Endothelial cell of umbilical vein (primary cell): ENCODE measurements around the gene FAS. TPM values are rescaled to one million over a fixed set of nuclear protein-coding genes. Genes with fewer than 3 reads are reported as not detected.

Experiments
- BruUV-seq: library from RNA; stranded (reverse); fragments of 400-500 nt; replicated peaks from 2 replicates; lab custom pipeline; 2021; lab: Mats Ljungman, UMichigan
- CTCF ChIA-PET: fragments of 300-600, 350-600 bp; sonication (Branson Sonifier 250); formaldehyde crosslinking; loops from one replicate; lab custom pipeline; 2021; ENCODE audit warnings: antibody characterized with exemption, inconsistent platforms; lab: Charles Lee
- POLR2A ChIA-PET: fragments of 300-600, 350-600 bp; sonication (Branson Sonifier 250); formaldehyde crosslinking; loops from one replicate; lab custom pipeline; 2021; ENCODE audit warnings: antibody characterized with exemption, inconsistent platforms; lab: Charles Lee
- DNase-seq: peaks from one replicate; pipeline ENCODE4 v3.0.0-alpha.2; 2011; ENCODE audit warnings: low read depth, low spot score
- FAIRE-seq: peaks from 2 replicates; lab custom pipeline; 2011; peaks lifted over from hg19 to GRCh38; lab: Jason Lieb, UNC
- H2AFZ ChIP-seq: 2 replicates; pipeline ENCODE4 v1.6.0; 2012; ENCODE audit warnings: low read depth, low read length, control low read depth, inconsistent platforms
- H3K27ac ChIP-seq: 2 replicates; pipeline ENCODE4 v1.5.1; 2011; ENCODE audit warnings: low read depth, mild to moderate bottlenecking, control low read depth, low read length, moderate library complexity; ENCODE audit not compliant: insufficient read depth
- H3K27me3 ChIP-seq, 2 experiments: 2 replicates each; pipeline versions ENCODE4 v1.6.0 to v1.6.1; 2011; ENCODE audit warnings: low read length in 2 of 2, mixed read lengths in 1 of 2; ENCODE audit not compliant: control insufficient read depth in 2 of 2, insufficient read depth in 2 of 2
- H3K36me3 ChIP-seq, 2 experiments: 2 replicates in 1 of 2; 3 replicates in 1 of 2; pipeline ENCODE4 v1.5.1; 2011; ENCODE audit warnings: low read length in 2 of 2, mild to moderate bottlenecking in 1 of 2, moderate library complexity in 1 of 2; ENCODE audit not compliant: control insufficient read depth in 2 of 2, insufficient read depth in 2 of 2; ENCODE audit errors: extremely low read depth in 1 of 2
- H3K4me1 ChIP-seq: 3 replicates; pipeline ENCODE4 v1.5.1; 2011; ENCODE audit warnings: mild to moderate bottlenecking, low read length; ENCODE audit not compliant: control insufficient read depth, insufficient read depth; ENCODE audit errors: extremely low read depth
- H3K4me2 ChIP-seq: 2 replicates; pipeline ENCODE4 v1.6.1; 2011; ENCODE audit warnings: low read length, control low read depth, mixed read lengths; ENCODE audit not compliant: insufficient read depth
- H3K4me3 ChIP-seq, 3 experiments: fragments of 200-600 bp in 1 of 3; sonication (generic), shearing (Covaris generic) in 1 of 3; replicated peaks in 1 of 3; 2 replicates each; pipeline ENCODE4 v1.5.1; 2011 to 2016; ENCODE audit warnings: control low read depth in 3 of 3, low read length in 3 of 3, mild to moderate bottlenecking in 2 of 3, inconsistent platforms in 1 of 3, low read depth in 1 of 3, moderate library complexity in 1 of 3; ENCODE audit not compliant: insufficient read depth in 1 of 3
- H3K79me2 ChIP-seq: 2 replicates; pipeline ENCODE4 v1.6.0; 2012; ENCODE audit warnings: low read length, inconsistent platforms; ENCODE audit not compliant: control insufficient read depth, insufficient read depth
- H3K9ac ChIP-seq: replicated peaks from 2 replicates; pipeline ENCODE3; 2011; ENCODE audit warnings: low read length, control low read depth; ENCODE audit not compliant: insufficient read depth; ENCODE audit errors: extremely low read depth
- H3K9me1 ChIP-seq: replicated peaks from 3 replicates; pipeline ENCODE4 v1.6.0; 2011; ENCODE audit warnings: mild to moderate bottlenecking, low read length; ENCODE audit not compliant: control insufficient read depth, insufficient read depth; ENCODE audit errors: extremely low read depth
- H3K9me3 ChIP-seq: replicated peaks from 2 replicates; pipeline ENCODE4 v1.5.1; 2012; ENCODE audit warnings: low read length, inconsistent platforms; ENCODE audit not compliant: control insufficient read depth, insufficient read depth
- H4K20me1 ChIP-seq: replicated peaks from 2 replicates; pipeline ENCODE3; 2011; ENCODE audit warnings: mild to moderate bottlenecking, low read length; ENCODE audit not compliant: control insufficient read depth, insufficient read depth; ENCODE audit errors: extremely low read depth
- EZH2 ChIP-seq: IDR thresholded peaks from 2 replicates; pipeline ENCODE4 v1.6.1; 2012; ENCODE audit warnings: borderline replicate concordance, low read depth, mild to moderate bottlenecking, moderate library complexity, low read length, inconsistent platforms; ENCODE audit not compliant: severe bottlenecking
- FOS ChIP-seq: IDR thresholded peaks from 2 replicates; pipeline ENCODE4 v1.6.1; 2011; ENCODE audit warnings: mild to moderate bottlenecking, low read length, moderate library complexity, borderline replicate concordance; ENCODE audit not compliant: insufficient read depth
- GATA2 ChIP-seq: IDR thresholded peaks from 2 replicates; pipeline ENCODE4 v1.7.0; 2011; ENCODE audit warnings: low read depth, mild to moderate bottlenecking, moderate library complexity, mixed read lengths, low read length; ENCODE audit not compliant: insufficient read length, insufficient read depth
- JUN ChIP-seq: IDR thresholded peaks from 2 replicates; pipeline ENCODE4 v1.6.1; 2011; ENCODE audit warnings: borderline replicate concordance, low read depth; ENCODE audit not compliant: insufficient read length, insufficient read depth
- MYC ChIP-seq: IDR thresholded peaks from one replicate; pipeline ENCODE4 v1.6.1; 2011; ENCODE audit warnings: mild to moderate bottlenecking, low read depth, low read length
- POLR2A ChIP-seq: IDR thresholded peaks from 2 replicates; pipeline ENCODE4 v1.6.1; 2012; ENCODE audit warnings: low read depth, mild to moderate bottlenecking, control low read depth, low read length
- POLR2AphosphoS5 ChIP-seq: IDR thresholded peaks from 2 replicates; pipeline ENCODE4 v1.6.1; 2012; ENCODE audit warnings: low read depth, mild to moderate bottlenecking, control low read depth, low read length, moderate library complexity; ENCODE audit not compliant: insufficient read depth
- dilution Hi-C: fragments of 300-500 bp; cut with MboI; formaldehyde crosslinking; loops from one replicate; pipeline ENCODE4 v1.15.0; 2019; ENCODE audit warnings: low sequenced_read_pairs; ENCODE audit not compliant: extremely low pct_ligation_motif_present
- intact Hi-C: fragments of 100-400 bp; cut with micrococcal nuclease; formaldehyde crosslinking; loops from one replicate; pipeline ENCODE4 v1.10.0; 2022
- polyA plus RNA-seq, 4 experiments: library from polyadenylated mRNA; depleted of rRNA in 3 of 4; stranded (reverse) in 3 of 4; unstranded in 1 of 4; fragments of >200 nt; gene quantifications; 2 replicates each; pipeline versions ENCODE4 v1.2.1 to v1.2.3, GENCODE V29; 2011 to 2012; ENCODE audit warnings: missing spikeins in 1 of 4
- total RNA-seq: library from RNA; stranded (reverse); gene quantifications from 2 replicates; pipeline ENCODE4 v1.2.3, GENCODE V29; 2021
- TF ChIP-seq, protein P1 (sequence below): IDR thresholded peaks from 2 replicates; pipeline ENCODE4 v1.6.1; 2011; ENCODE audit not compliant: insufficient read depth, insufficient read length
- TF ChIP-seq, protein P2 (sequence below), 2 donors: IDR thresholded peaks; 1 replicate in 1 of 2; 2 replicates in 1 of 2; pipeline ENCODE4 v1.5.1; 2011; ENCODE audit warnings: low read length in 2 of 2, mild to moderate bottlenecking in 2 of 2, moderate library complexity in 2 of 2, control low read depth in 1 of 2, inconsistent platforms in 1 of 2, low read depth in 1 of 2; ENCODE audit not compliant: insufficient read depth in 1 of 2; ENCODE audit errors: extremely low read depth in 1 of 2

The FAS gene
- total and polyA plus RNA-seq, 2 donors (not counting 3 experiments of a cell fraction or from before 2014, with no cell fraction given) = 2.0 to 6.1 TPM

DNA sequence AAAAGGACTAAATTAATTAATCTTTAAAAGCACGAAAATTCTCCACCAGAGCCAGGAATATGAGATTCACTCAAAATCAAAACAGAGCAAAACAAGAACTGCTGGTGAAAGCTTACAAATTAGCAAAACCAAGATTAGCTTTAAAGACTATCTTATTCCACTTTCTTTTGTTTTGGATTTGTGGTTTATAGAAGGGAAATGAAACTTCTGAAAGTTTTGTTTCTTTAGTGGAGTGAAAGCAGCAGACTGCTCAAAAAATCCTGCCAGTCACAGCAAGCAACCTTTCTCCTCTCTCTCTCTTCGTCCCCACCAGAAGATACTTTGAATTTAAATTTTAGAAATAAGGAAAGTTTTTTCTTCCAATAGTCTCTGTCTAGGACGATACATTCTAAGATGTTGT, 45.8 kb upstream of the FAS start:
- no peak for DNase-seq
- TF ChIP-seq MYC = no peak
- TF ChIP-seq JUN = no peak
- TF ChIP-seq EZH2 = no peak
- TF ChIP-seq POLR2A = no peak
- TF ChIP-seq, protein P1, sequence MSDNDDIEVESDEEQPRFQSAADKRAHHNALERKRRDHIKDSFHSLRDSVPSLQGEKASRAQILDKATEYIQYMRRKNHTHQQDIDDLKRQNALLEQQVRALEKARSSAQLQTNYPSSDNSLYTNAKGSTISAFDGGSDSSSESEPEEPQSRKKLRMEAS = no peak
- TF ChIP-seq FOS = no peak
- TF ChIP-seq, protein P2, sequence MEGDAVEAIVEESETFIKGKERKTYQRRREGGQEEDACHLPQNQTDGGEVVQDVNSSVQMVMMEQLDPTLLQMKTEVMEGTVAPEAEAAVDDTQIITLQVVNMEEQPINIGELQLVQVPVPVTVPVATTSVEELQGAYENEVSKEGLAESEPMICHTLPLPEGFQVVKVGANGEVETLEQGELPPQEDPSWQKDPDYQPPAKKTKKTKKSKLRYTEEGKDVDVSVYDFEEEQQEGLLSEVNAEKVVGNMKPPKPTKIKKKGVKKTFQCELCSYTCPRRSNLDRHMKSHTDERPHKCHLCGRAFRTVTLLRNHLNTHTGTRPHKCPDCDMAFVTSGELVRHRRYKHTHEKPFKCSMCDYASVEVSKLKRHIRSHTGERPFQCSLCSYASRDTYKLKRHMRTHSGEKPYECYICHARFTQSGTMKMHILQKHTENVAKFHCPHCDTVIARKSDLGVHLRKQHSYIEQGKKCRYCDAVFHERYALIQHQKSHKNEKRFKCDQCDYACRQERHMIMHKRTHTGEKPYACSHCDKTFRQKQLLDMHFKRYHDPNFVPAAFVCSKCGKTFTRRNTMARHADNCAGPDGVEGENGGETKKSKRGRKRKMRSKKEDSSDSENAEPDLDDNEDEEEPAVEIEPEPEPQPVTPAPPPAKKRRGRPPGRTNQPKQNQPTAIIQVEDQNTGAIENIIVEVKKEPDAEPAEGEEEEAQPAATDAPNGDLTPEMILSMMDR (IDR thresholded peaks at IDR 0.05; ENCODE audit: extremely low read depth in 1 of 2, insufficient read depth in 1 of 2, low read depth in 1 of 2, low read length in 2 of 2) = no peak
- TF ChIP-seq GATA2 = no peak
- TF ChIP-seq POLR2AphosphoS5 = no peak
- no peak overlapping the region for H3K4me3 ChIP-seq
- no peaks in the 10 kb centered on the region for H3K36me3 ChIP-seq
- FAIRE-seq = no peak
- H4K20me1 ChIP-seq = no peaks in the 10 kb centered on the region
- POLR2A ChIA-PET = no interaction called here
- no peaks in the 10 kb centered on the region for H3K9me3 ChIP-seq
- no TSS peak for BruUV-seq
- H3K79me2 ChIP-seq = no peaks in the 10 kb centered on the region
- dilution Hi-C loops (no loop called here), intact Hi-C loops (no loop called here)
- H3K9me1 ChIP-seq = no peaks in the 10 kb centered on the region
- H3K9ac ChIP-seq = no peak overlapping the region
- no peaks in the 10 kb centered on the region for H3K4me1 ChIP-seq
- H3K27me3 ChIP-seq = peaks cover 0 to 4% of the 10 kb centered on the region in 2 experiments
- no peak overlapping the region for H3K27ac ChIP-seq
- no peak overlapping the region for H2AFZ ChIP-seq
- no peak overlapping the region for H3K4me2 ChIP-seq
- CTCF ChIA-PET = interaction anchor here (1.3 to 4.5 kb wide), 6 partner anchors 9 to 273 kb away, joined by 3 to 25 read pairs (median 10); no protein-coding TSS in a partner anchor
